GM12872 (cell line): ENCODE measurements around the gene TPMT.

Source experiments
- TF ChIP-seq, protein P1 (sequence below): IDR thresholded peaks from 3 replicates; pipeline ENCODE4 v1.5.1; 2011; ENCODE audit warnings: low read depth, mild to moderate bottlenecking, low read length, moderate library complexity; ENCODE audit not compliant: insufficient read depth

The TPMT gene

DNA sequence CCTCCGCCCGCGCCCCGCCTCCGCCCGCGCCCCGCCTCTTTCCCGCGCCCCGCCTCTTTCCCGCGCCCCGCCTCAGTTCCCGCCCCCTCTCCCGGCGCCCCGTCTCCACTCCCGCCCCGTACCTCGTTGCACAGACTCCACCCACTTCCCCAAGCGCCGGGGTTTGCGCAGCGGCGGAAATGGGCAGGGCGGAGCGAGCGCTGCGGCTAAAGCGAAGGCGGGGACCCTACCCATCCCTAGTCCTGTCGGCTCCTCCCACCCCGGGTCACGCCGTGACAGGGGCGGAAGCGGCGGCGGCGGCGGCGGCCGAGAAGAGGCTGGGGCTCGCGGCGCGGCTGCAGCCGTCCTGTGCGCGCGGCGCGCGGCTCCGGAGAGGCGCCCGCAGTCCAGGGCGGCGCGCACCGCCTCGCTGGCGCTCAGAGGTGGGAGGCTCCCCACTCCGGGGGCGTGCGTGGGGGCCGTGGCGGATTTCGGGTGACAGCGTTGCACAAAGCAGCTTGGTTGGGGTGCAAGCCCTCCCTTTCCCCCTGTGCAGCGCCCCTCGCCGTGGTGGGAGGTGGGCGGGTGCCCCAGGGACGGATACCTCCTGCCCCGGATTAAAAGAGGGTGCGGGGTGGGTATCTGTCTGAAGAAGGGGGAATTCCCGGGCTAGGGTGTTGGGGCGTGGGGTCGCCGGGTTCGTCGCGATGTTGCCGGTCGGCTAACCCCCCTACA is 430 bp upstream of the TPMT start, which contains the start of gene KDM1B:
Gene KDM1B (plus strand): TSS at position 273 of the 714 bp plus-strand sequence. CDS start 4,474 bp downstream, outside the sequence.
- TF ChIP-seq, protein P1, sequence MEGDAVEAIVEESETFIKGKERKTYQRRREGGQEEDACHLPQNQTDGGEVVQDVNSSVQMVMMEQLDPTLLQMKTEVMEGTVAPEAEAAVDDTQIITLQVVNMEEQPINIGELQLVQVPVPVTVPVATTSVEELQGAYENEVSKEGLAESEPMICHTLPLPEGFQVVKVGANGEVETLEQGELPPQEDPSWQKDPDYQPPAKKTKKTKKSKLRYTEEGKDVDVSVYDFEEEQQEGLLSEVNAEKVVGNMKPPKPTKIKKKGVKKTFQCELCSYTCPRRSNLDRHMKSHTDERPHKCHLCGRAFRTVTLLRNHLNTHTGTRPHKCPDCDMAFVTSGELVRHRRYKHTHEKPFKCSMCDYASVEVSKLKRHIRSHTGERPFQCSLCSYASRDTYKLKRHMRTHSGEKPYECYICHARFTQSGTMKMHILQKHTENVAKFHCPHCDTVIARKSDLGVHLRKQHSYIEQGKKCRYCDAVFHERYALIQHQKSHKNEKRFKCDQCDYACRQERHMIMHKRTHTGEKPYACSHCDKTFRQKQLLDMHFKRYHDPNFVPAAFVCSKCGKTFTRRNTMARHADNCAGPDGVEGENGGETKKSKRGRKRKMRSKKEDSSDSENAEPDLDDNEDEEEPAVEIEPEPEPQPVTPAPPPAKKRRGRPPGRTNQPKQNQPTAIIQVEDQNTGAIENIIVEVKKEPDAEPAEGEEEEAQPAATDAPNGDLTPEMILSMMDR = no peak

DNA sequence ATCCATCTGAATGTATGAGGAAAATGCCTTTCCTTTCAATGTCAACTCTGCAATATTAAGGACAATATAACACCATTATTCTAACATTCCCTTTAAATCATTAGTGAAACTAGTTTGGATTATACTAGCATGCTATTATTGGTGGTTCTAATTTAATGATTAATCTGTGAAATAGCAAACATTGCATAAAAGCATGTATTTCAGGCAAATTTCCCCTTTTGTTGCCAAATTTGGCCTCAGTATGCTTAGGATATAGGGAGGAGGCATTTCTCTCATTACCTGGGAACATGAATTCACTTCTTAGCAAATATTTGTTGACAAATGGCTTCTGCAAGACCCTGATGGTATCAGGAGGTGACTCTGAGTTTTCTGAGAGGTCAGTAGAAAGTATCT is 1.6 kb downstream of the TPMT start:
- TF ChIP-seq, protein P1 = no peak

DNA sequence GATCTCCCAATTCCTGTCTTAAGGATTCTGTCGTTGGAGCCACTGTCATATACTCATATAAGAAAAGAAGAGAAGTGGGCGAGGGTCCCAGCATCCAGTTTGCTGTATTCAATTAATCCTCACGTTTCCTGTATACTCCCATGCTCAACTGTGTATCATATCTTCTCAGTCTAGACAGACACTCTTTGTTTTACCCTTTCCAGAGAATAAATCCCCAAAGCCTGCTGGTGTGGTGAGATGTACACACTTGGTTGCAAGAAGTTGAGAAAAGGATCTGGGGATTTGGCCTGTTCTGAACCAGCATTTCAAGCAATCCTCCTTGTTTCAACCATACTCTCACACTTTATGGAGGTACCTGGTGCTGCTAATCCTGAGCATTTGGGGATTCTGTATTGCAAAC is 3.1 kb downstream of the TPMT start:
- TF ChIP-seq, protein P1 = no peak

DNA sequence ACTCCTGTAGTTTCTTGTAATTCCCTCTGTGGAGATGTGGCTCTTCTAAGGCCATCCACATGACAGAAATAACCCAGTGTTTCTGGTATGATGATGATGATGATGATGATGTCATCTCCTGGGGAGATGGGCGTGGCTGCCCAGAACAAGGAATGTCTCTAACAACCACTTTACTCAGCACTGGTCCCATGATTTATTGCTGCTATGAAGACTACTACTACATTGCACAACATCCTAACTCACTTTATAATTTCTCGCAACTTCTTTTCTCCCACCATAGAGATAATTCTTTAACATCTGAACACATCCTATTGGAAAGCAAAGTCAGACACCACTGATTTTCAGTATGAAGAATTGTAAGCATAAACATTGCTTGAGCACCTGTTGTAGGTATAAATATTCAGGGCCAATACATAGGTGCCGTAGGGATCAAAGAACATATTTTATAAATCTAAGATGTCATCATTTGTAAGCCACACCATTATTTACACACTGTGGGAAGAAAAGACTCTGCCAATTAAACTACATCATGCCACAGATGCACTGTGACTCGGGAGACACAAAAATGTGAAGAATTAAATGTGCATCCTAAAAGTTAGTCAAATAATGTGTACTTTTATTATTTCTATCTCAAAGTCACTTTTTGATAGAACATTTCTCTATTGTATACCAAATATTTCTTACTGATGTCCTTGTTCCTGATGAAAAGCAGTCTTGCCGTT is 6.4 kb downstream of the TPMT start:
- TF ChIP-seq, protein P1 = no peak

DNA sequence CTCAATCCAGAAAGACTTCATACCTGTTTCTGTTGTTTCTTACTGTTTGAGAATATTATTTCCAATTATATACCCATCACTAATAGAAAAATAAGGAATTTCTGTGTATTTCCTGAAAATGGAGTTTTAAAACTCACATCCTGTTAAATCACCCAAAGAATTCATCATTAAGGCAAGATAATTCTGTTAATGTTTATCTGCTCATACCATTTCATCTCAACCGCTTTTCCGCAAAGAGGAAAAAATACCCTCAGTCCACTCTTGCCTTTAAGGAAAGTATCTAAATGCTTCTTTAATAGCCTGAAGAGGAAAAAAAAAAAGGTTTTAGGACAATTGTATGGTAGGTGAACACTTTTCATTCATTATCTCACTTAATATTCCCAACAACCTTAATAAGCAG is 7.3 kb downstream of the TPMT start:
- TF ChIP-seq, protein P1 = no peak

DNA sequence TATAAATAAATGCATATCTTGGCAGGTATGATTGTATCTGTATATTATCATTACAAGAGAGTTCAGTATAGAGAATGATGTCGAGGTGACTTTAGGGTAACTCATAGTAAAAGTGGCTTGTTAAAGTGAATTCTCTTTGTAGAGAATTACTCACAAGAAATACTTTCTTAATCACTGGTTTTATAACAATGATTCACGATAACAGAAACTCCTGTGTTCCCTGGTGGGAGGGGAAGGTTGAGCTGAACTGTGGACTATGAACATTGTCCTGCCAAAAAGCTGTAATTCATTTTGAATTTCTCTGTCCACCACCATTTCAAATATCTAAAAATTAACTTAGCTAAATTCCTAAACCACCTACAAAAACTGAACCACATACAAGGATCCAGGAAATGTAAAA is 7.7 kb downstream of the TPMT start:
- TF ChIP-seq, protein P1 = no peak

DNA sequence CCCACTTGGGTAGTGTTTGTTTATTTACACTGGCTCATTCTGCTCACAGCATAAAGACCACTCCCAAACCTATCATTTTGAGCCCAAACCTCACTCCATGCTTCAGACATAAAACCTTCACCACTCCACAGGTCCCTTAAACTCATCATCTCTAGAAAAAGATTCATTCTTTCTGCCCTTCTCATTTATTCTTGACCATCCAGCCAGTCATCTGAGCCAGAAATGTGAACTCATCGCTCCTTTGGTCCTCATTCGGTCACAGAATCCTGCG is 12.4 kb downstream of the TPMT start:
- TF ChIP-seq, protein P1 = no peak
